GM23338 (cell line): Measurements from ENCODE around the gene NMS. TPM values are rescaled to one million over a fixed set of nuclear protein-coding genes. Genes with fewer than 3 reads are reported as not detected.

Source experiments
- ATAC-seq: fragments of 200-7000 bp; cut with Tn5 transposase; 3 replicates; pipeline ENCODE4 v1.9.1; 2020
- DNase-seq: peaks from one replicate; pipeline ENCODE4 v3.0.0-alpha.2; 2015; ENCODE audit warnings: low spot score
- H2AFZ ChIP-seq: fragments of 200-600 bp; sonication (generic); 2 replicates; pipeline ENCODE4 v1.8.0; 2016; ENCODE audit warnings: antibody characterized with exemption, mild to moderate bottlenecking, moderate library complexity
- H3F3A ChIP-seq: fragments of 200-600 bp; sonication (generic); replicated peaks from 2 replicates; pipeline ENCODE4 v1.8.0; 2017; ENCODE audit warnings: antibody characterized with exemption, mixed run types, low read depth
- H3K27ac ChIP-seq: fragments of 200-600 bp; sonication (generic); 2 replicates; pipeline ENCODE4 v1.6.1; 2016; ENCODE audit warnings: low read depth
- H3K27me3 ChIP-seq: fragments of 200-600 bp; sonication (generic); 2 replicates; pipeline ENCODE4 v1.8.0; 2016; ENCODE audit warnings: mild to moderate bottlenecking, mixed run types, moderate library complexity; ENCODE audit not compliant: insufficient read depth
- H3K36me3 ChIP-seq: fragments of 200-600 bp; sonication (generic); 2 replicates; pipeline ENCODE4 v1.8.0; 2016; ENCODE audit warnings: mild to moderate bottlenecking; ENCODE audit not compliant: insufficient read depth
- H3K4me1 ChIP-seq: fragments of 200-600 bp; sonication (generic); 2 replicates; pipeline ENCODE4 v1.8.0; 2016; ENCODE audit warnings: mild to moderate bottlenecking, moderate library complexity; ENCODE audit not compliant: insufficient read depth
- H3K4me2 ChIP-seq: fragments of 200-600 bp; sonication (generic); 2 replicates; pipeline ENCODE4 v1.7.1; 2017; ENCODE audit warnings: mixed run types
- H3K4me3 ChIP-seq: fragments of 200-600 bp; sonication (generic); 2 replicates; pipeline ENCODE4 v1.6.1; 2016; ENCODE audit warnings: mixed run types
- H3K79me2 ChIP-seq: fragments of 200-600 bp; sonication (generic); replicated peaks from 2 replicates; pipeline ENCODE4 v1.8.0; 2017; ENCODE audit warnings: mild to moderate bottlenecking; ENCODE audit not compliant: insufficient read depth
- H3K9me2 ChIP-seq: fragments of 200-600 bp; sonication (generic); 2 replicates; pipeline ENCODE4 v1.8.0; 2017; ENCODE audit not compliant: insufficient read depth
- H4K20me1 ChIP-seq: fragments of 200-600 bp; sonication (generic); replicated peaks from 2 replicates; pipeline ENCODE4 v1.8.0; 2017; ENCODE audit warnings: mild to moderate bottlenecking; ENCODE audit not compliant: insufficient read depth
- H3K27ac Mint-ChIP-seq: 2 replicates; pipeline ENCODE4 v1.8.0; 2020; ENCODE audit warnings: inconsistent platforms, mild to moderate bottlenecking, moderate library complexity, mixed read lengths
- H3K27me3 Mint-ChIP-seq: 3 replicates; pipeline ENCODE4 v1.8.0; 2022; ENCODE audit warnings: low read depth, mild to moderate bottlenecking, moderate library complexity, mixed read lengths, inconsistent platforms; ENCODE audit not compliant: insufficient read depth, poor library complexity
- H3K36me3 Mint-ChIP-seq: 3 replicates; pipeline ENCODE4 v1.8.0; 2021; ENCODE audit warnings: low read depth, mild to moderate bottlenecking, inconsistent platforms, moderate library complexity, mixed read lengths
- H3K4me1 Mint-ChIP-seq: 3 replicates; pipeline ENCODE4 v1.8.0; 2020; ENCODE audit warnings: mild to moderate bottlenecking, inconsistent platforms, mixed read lengths
- H3K4me3 Mint-ChIP-seq: 3 replicates; pipeline ENCODE4 v1.8.0; 2021; ENCODE audit warnings: moderate library complexity, mild to moderate bottlenecking, inconsistent platforms, mixed read lengths
- H3K9me3 Mint-ChIP-seq: 3 replicates; pipeline ENCODE4 v1.8.0; 2020; ENCODE audit warnings: moderate library complexity, mild to moderate bottlenecking, inconsistent platforms, mixed read lengths
- CREB1 ChIP-seq: fragments of 250-450 bp; sonication (Bioruptor Pico); IDR thresholded peaks from 2 replicates; pipeline ENCODE4 v1.5.0; 2020; ENCODE audit warnings: low read depth, mild to moderate bottlenecking, moderate library complexity
- EZH2phosphoT487 ChIP-seq: fragments of 200-600 bp; sonication (generic); IDR thresholded peaks from one replicate; pipeline ENCODE4 v1.8.1; 2018; ENCODE audit warnings: antibody characterized with exemption; ENCODE audit not compliant: unreplicated experiment
- JUNB ChIP-seq: IDR thresholded peaks from one replicate; pipeline ENCODE4 v1.6.1; 2016; ENCODE audit warnings: antibody characterized with exemption; ENCODE audit not compliant: unreplicated experiment
- POLR2AphosphoS5 ChIP-seq: IDR thresholded peaks from 2 replicates; pipeline ENCODE4 v1.6.1; 2016; ENCODE audit warnings: antibody characterized with exemption, low read depth
- REST ChIP-seq: IDR thresholded peaks from one replicate; pipeline ENCODE4 v1.6.1; 2018; ENCODE audit warnings: antibody characterized with exemption; ENCODE audit not compliant: unreplicated experiment
- STAT1 ChIP-seq: IDR thresholded peaks from one replicate; pipeline ENCODE4 v1.6.1; 2016; ENCODE audit warnings: antibody characterized with exemption; ENCODE audit not compliant: unreplicated experiment
- ZNF114 ChIP-seq: fragments of 250-450 bp; sonication (Bioruptor Pico); IDR thresholded peaks from 2 replicates; pipeline ENCODE4 v1.5.0; 2020; ENCODE audit warnings: mild to moderate bottlenecking, moderate library complexity
- polyA plus RNA-seq: library from polyadenylated mRNA; unstranded; fragments of >200 nt; fragmentation: Nextera tagmentation; extraction: Ambion mirVana; gene quantifications from 2 replicates; pipeline ENCODE4 v1.2.1, GENCODE V29; 2016
- total RNA-seq: library from RNA; depleted of rRNA; stranded (reverse); fragments of >200 nt; shearing (Covaris generic); gene quantifications from 2 replicates; pipeline ENCODE4 v1.2.3, GENCODE V29; 2014

Gene NMS
- total and polyA plus RNA-seq, 2 experiments from 2014 or later: not detected

GRCh38 chr2:100470898-100471514 lies 724 bp downstream of the NMS start:
- Mint-ChIP-seq H3K36me3 (no peaks in the 10 kb centered on the region), H3K4me3 (no peak overlapping the region)
- H3K4me2 ChIP-seq: no peak overlapping the region

GRCh38 chr2:100476606-100477005 lies 6.3 kb downstream of the NMS start:
- H4K20me1 ChIP-seq: no peaks in the 10 kb centered on the region; the same call in 1 of the 2 replicates
- Mint-ChIP-seq H3K27me3 (no peaks in the 10 kb centered on the region), H3K4me1 (no peaks in the 10 kb centered on the region), H3K9me3 (no peaks in the 10 kb centered on the region; the same call in 2 of the 3 replicates), H3K27ac (no peak overlapping the region), H3K4me3 (no peak overlapping the region), H3K36me3 (no peaks in the 10 kb centered on the region)
- H3K27me3 ChIP-seq: no peaks in the 10 kb centered on the region
- no peaks in the 10 kb centered on the region for H3K79me2 ChIP-seq
- H3K4me1 ChIP-seq: no peaks in the 10 kb centered on the region
- no peak overlapping the region for H2AFZ ChIP-seq
- H3K9me2 ChIP-seq: 0 out of 2 replicates have a peak, but pooled peaks cover 3% of the 10 kb centered on the region
- ATAC-seq: no peak
- no peak for DNase-seq
- H3K4me3 ChIP-seq: no peak overlapping the region
- no peaks in the 10 kb centered on the region for H3K36me3 ChIP-seq
- H3F3A ChIP-seq: no peaks in the 10 kb centered on the region
- H3K4me2 ChIP-seq: no peak overlapping the region
- TF ChIP-seq STAT1 (no peak), EZH2phosphoT487 (no peak), REST (no peak), POLR2AphosphoS5 (no peak), CREB1 (CRISPR knock-in tag) (no peak)
- no peak overlapping the region for H3K27ac ChIP-seq

More at GRCh38 chr2:100470898-100471514, 724 bp downstream of the NMS start:
- Histone ChIP-seq H3K4me1 (no peaks in the 10 kb centered on the region), H3K79me2 (no peaks in the 10 kb centered on the region), H3K4me3 (no peak overlapping the region), H4K20me1 (no peaks in the 10 kb centered on the region; the same call in 1 of the 2 replicates), H3K36me3 (no peaks in the 10 kb centered on the region), H3K9me2 (0 out of 2 replicates have a peak, but pooled peaks cover 6% of the 10 kb centered on the region), H3K27me3 (no peaks in the 10 kb centered on the region), H2AFZ (0 out of 2 replicates have a peak overlapping the region, but pooled peaks have one; percentile 69), H3F3A (no peaks in the 10 kb centered on the region), H3K27ac (no peak overlapping the region)
- Mint-ChIP-seq H3K4me1 (no peaks in the 10 kb centered on the region), H3K9me3 (peaks cover 8% of the 10 kb centered on the region; the same call in 1 of the 3 replicates), H3K27ac (no peak overlapping the region), H3K27me3 (peaks cover 3% of the 10 kb centered on the region)
- ATAC-seq (peak; percentile 97), DNase-seq (peak; percentile 79)
- no peak for TF ChIP-seq ZNF114 (CRISPR knock-in tag)
- no peak for TF ChIP-seq JUNB
- peak; percentile 91 for TF ChIP-seq REST
